K562 (cell line): Measurements from ENCODE around the gene BCL3. TPM values are rescaled to one million over a fixed set of nuclear protein-coding genes. Genes with fewer than 3 reads are reported as not detected.

Source experiments
- CHD4 ChIP-seq: fragments of 200-600 bp; sonication (generic); IDR thresholded peaks from 3 replicates; pipeline ENCODE4 v1.6.1; 2012; ENCODE audit warnings: low read depth, mild to moderate bottlenecking, mixed read lengths, low read length, inconsistent platforms; ENCODE audit not compliant: insufficient read depth, insufficient replicate concordance, poor library complexity, severe bottlenecking
- CXXC5 ChIP-seq: fragments of 250-450 bp; sonication (Bioruptor Pico); IDR thresholded peaks from 2 replicates; pipeline ENCODE4 v1.8.0; 2022; ENCODE audit warnings: inconsistent platforms, mild to moderate bottlenecking, moderate library complexity
- ELF1 ChIP-seq: fragments of 200-800 bp; sonication (Bioruptor generic); IDR thresholded peaks from 2 replicates; pipeline ENCODE4 v1.6.1; 2016; ENCODE audit warnings: missing genetic modification characterization, missing compliant biosample characterization
- ETV6 ChIP-seq, 3 experiments: fragments of 150-350 bp in 1 of 3; sonication (generic) in 1 of 3; formaldehyde crosslinking in 1 of 3; IDR thresholded peaks; 2 replicates each; pipeline versions ENCODE4 v1.6.1 to v1.8.0; 2014 to 2022; ENCODE audit warnings: borderline replicate concordance in 2 of 3, low read depth in 2 of 3, antibody characterized with exemption in 1 of 3, low read length in 1 of 3, mild to moderate bottlenecking in 1 of 3, missing genetic modification reagents in 1 of 3
- MAZ ChIP-seq, 2 experiments: fragments of 450-650 bp in 1 of 2; sonication (generic) in 1 of 2; formaldehyde crosslinking; IDR thresholded peaks in 1 of 2; conservative IDR thresholded peaks in 1 of 2; 2 replicates each; pipeline versions ENCODE4 v1.4.0 to v1.5.0; 2020; ENCODE audit warnings: mild to moderate bottlenecking in 1 of 2, missing genetic modification reagents in 1 of 2
- POLR2B ChIP-seq: fragments of 450-650 bp; IDR thresholded peaks from 2 replicates; pipeline ENCODE4 v1.6.1; 2018; ENCODE audit warnings: low read depth; ENCODE audit not compliant: partially characterized antibody
- PRDM10 ChIP-seq: fragments of 450-650 bp; IDR thresholded peaks from 2 replicates; pipeline ENCODE4 v1.6.1; 2018; ENCODE audit not compliant: partially characterized antibody
- RBFOX2 ChIP-seq: fragments of 200-400 bp; formaldehyde crosslinking; IDR thresholded peaks from 2 replicates; pipeline ENCODE4 v1.6.1; 2017; ENCODE audit warnings: low read depth, mild to moderate bottlenecking, low read length, moderate library complexity
- SMARCA4 ChIP-seq: fragments of 450-650 bp; IDR thresholded peaks from 2 replicates; pipeline ENCODE4 v1.6.1; 2016
- TAF1 ChIP-seq: IDR thresholded peaks from 2 replicates; pipeline ENCODE4 v1.6.1; 2011; ENCODE audit warnings: mild to moderate bottlenecking, low read length, moderate library complexity; ENCODE audit not compliant: insufficient read depth, control insufficient read depth, severe bottlenecking; ENCODE audit errors: extremely low read depth
- U2AF1 ChIP-seq: fragments of 200-400 bp; formaldehyde crosslinking; optimal IDR thresholded peaks from 2 replicates; pipeline ENCODE3; 2017; ENCODE audit warnings: mild to moderate bottlenecking, low read depth, low read length, moderate library complexity
- ZNF12 ChIP-seq: sonication (generic); formaldehyde crosslinking; IDR thresholded peaks from 2 replicates; pipeline ENCODE4 v1.4.0; 2020; ENCODE audit warnings: mild to moderate bottlenecking, missing genetic modification reagents
- ZNF766 ChIP-seq: fragments of 200-800 bp; sonication (Bioruptor generic); conservative IDR thresholded peaks from 2 replicates; pipeline ENCODE4 v1.6.1; 2016; ENCODE audit warnings: missing genetic modification characterization, missing compliant biosample characterization
- polyA plus RNA-seq, 8 experiments: library from polyadenylated mRNA; depleted of rRNA in 4 of 8; stranded (reverse) in 5 of 8; unstranded in 3 of 8; fragments of >200 nt; fragmentation: Nextera tagmentation in 2 of 8; fragmentation: Illumina TruSeq in 1 of 8; extraction: Ambion mirVana in 2 of 8; extraction: Trizol in 1 of 8; gene quantifications; 2 replicates each; pipeline versions ENCODE4 v1.2.1 to v1.2.3, GENCODE V29; 2011 to 2014; ENCODE audit warnings: inconsistent platforms in 1 of 8, missing spikeins in 1 of 8
- total RNA-seq, 7 experiments: library from RNA; depleted of rRNA in 6 of 7; stranded (reverse); fragments of >200 nt in 6 of 7; fragmentation: Illumina TruSeq in 2 of 7; extraction: Trizol in 2 of 7; gene quantifications; 2 replicates each; pipeline versions ENCODE4 v1.2.1 to v1.2.3, GENCODE V29; 2011 to 2021; ENCODE audit warnings: low replicate concordance in 1 of 7
- TF ChIP-seq, protein P1 (sequence below), 3 experiments: fragments of 200-800 bp in 1 of 3; sonication (Bioruptor generic) in 1 of 3; sonication (generic) in 1 of 3; formaldehyde crosslinking in 1 of 3; IDR thresholded peaks; 2 replicates each; pipeline versions ENCODE4 v1.6.1 to v1.8.0; 2016 to 2022; ENCODE audit warnings: mild to moderate bottlenecking in 2 of 3, missing compliant biosample characterization in 2 of 3, missing genetic modification characterization in 2 of 3, missing genetic modification reagents in 1 of 3

BCL3 gene
- total and polyA plus RNA-seq, 9 of the 15 experiments (the other 6 are each of a cell fraction or from before 2014, with no cell fraction given), result 0.03 to 2.4 (median 0.50) TPM; not detected in 1

DNA sequence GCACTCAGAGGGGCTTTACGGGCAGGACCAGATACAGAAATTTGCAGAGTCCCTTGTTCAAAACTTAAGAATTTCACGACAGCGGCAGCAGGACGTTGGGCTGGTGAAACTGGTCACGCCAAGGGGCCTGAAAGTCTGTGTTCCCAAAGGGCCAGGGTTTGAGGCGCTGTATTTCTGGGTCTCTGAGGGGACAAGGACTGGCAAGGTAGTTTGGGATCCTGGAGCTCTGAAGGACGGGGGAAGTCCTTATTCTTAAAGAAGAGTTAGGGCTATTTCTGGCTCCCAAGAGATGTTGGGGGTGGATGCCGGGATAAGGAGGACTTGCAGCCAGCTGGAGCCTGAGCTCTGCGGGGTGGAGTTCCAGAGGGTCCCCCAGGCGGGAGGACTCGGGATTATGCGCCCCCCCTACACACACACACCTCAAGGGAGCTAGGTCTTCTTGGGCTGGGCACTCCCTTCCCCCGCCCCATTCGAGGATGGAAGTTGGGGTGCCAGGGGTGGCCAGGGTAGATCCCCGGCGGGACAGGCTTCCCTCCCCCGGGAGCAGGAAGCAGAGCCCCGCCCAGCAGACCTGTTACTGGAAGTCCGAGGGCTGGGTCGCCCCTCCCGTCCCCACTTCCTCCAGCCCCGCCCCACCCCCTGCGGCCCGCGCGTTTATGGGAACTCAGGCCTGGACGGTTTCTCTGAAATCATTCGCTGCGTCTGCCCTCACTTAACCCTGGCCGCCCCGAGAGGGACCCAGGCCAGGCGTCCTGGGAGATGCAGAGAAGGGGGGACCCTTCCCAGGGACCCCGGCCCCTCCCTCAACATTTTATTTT is 5.6 kb downstream of the BCL3 start (continued):
- TF ChIP-seq CXXC5 (CRISPR knock-in tag) (peak; percentile 57), U2AF1 (no peak), ETV6 (IDR thresholded peaks at IDR 0.05; ENCODE audit: borderline replicate concordance in 1 of 2, low read depth in 2 of 2, low read length in 1 of 2) (peak; percentile 58 to 71; a peak in 2 of 4 replicates), ETV6 (CRISPR knock-in tag; IDR thresholded peaks at IDR 0.05; ENCODE audit: borderline replicate concordance) (no peak), TAF1 (peak; percentile 59), ZNF766 (CRISPR knock-in tag) (0 out of 2 replicates have a peak, but pooled peaks have one; percentile 65), PRDM10 (peak; percentile 89), ZNF12 (CRISPR knock-in tag) (0 out of 2 replicates have a peak, but pooled peaks have one; percentile 51), POLR2B (peak; percentile 34), RBFOX2 (peak; percentile 68), CHD4 (peak; percentile 23), MAZ (CRISPR knock-in tag; conservative IDR thresholded peaks at IDR 0.05 in 1 of 2, IDR thresholded peaks at IDR 0.05 in 1 of 2) (peak; percentile 89 to 91), ELF1 (0 out of 2 replicates have a peak, but pooled peaks have one; percentile 26), SMARCA4 (0 out of 2 replicates have a peak, but pooled peaks have one; percentile 11)
- TF ChIP-seq, protein P1, sequence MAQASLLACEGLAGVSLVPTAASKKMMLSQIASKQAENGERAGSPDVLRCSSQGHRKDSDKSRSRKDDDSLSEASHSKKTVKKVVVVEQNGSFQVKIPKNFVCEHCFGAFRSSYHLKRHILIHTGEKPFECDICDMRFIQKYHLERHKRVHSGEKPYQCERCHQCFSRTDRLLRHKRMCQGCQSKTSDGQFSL (CRISPR knock-in tag; IDR thresholded peaks at IDR 0.05), result 0 out of 2 replicates have a peak, but pooled peaks have one; percentile 52
- TF ChIP-seq, protein P1 (tag; IDR thresholded peaks at IDR 0.05), result peak in 1 of 2 experiments; percentile 6; a peak in 1 of 4 replicates
